GM12878 (cell line): Measurements from ENCODE around the gene SRP14. TPM values are rescaled to one million over a fixed set of nuclear protein-coding genes. Genes with fewer than 3 reads are reported as not detected.

ENCODE experiments used
- ATAC-seq: fragments of 200-7000 bp; cut with Tn5 transposase; 3 replicates; pipeline ENCODE4 v1.9.1; 2020; ENCODE audit warnings: mild to moderate bottlenecking, moderate library complexity
- BruUV-seq: library from RNA; stranded (reverse); fragments of 400-500 nt; replicated peaks from 2 replicates; lab custom pipeline; 2021; lab: Mats Ljungman, UMichigan
- CTCF ChIA-PET: fragments of 300-600 bp; sonication (Branson Sonifier 250); formaldehyde crosslinking; extraction: SDS; loops from one replicate; lab custom pipeline; 2021; ENCODE audit warnings: inconsistent platforms; lab: Yijun Ruan, JAX
- POLR2A ChIA-PET: fragments of 350-600 bp; formaldehyde crosslinking; extraction: SDS; loops from one replicate; lab custom pipeline; 2021; ENCODE audit warnings: inconsistent platforms; lab: Charles Lee
- RAD21 ChIA-PET: fragments of 300-600 bp; sonication (Branson Sonifier 250); formaldehyde crosslinking; loops from one replicate; lab custom pipeline; 2023; ENCODE audit warnings: antibody characterized with exemption; ENCODE audit not compliant: unreplicated experiment; lab: Charles Lee
- SMC1A ChIA-PET: fragments of 300-600 bp; sonication (Branson Sonifier 250); formaldehyde crosslinking; loops from one replicate; lab custom pipeline; 2023; ENCODE audit not compliant: unreplicated experiment, uncharacterized antibody; lab: Charles Lee
- DNase-seq: peaks from one replicate; pipeline ENCODE4 v3.0.0-alpha.2; 2011; ENCODE audit warnings: low read depth, low spot score
- FAIRE-seq: peaks from 3 replicates; lab custom pipeline; 2011; peaks lifted over from hg19 to GRCh38; lab: Jason Lieb, UNC
- H2AFZ ChIP-seq: 2 replicates; pipeline ENCODE4 v1.6.0; 2011; ENCODE audit warnings: low read depth, low read length, control low read depth; ENCODE audit not compliant: control insufficient read depth
- H3K27ac ChIP-seq: 2 replicates; pipeline ENCODE4 v1.5.1; 2011; ENCODE audit warnings: control low read depth; ENCODE audit not compliant: control insufficient read depth, insufficient read depth
- H3K27me3 ChIP-seq, 2 experiments: replicated peaks in 1 of 2; 2 replicates each; pipeline versions ENCODE4 v1.6.0 to v1.6.1; 2011; ENCODE audit warnings: low read length in 1 of 2; ENCODE audit not compliant: control insufficient read depth in 2 of 2, insufficient read depth in 2 of 2
- H3K36me3 ChIP-seq, 2 experiments: 2 replicates each; pipeline ENCODE4 v1.5.1; 2011; ENCODE audit warnings: low read length in 1 of 2; ENCODE audit not compliant: control insufficient read depth in 2 of 2, insufficient read depth in 2 of 2
- H3K4me1 ChIP-seq: 2 replicates; pipeline ENCODE4 v1.6.1; 2011; ENCODE audit warnings: mild to moderate bottlenecking, low read length, moderate library complexity, mixed read lengths; ENCODE audit not compliant: control insufficient read depth, insufficient read depth
- H3K4me2 ChIP-seq: 2 replicates; pipeline ENCODE4 v1.6.0; 2011; ENCODE audit warnings: control low read depth; ENCODE audit not compliant: control insufficient read depth, insufficient read depth
- H3K4me3 ChIP-seq: fragments of 200-600 bp; sonication (generic); 2 replicates; pipeline ENCODE4 v1.5.1; 2016
- H3K79me2 ChIP-seq: 2 replicates; pipeline ENCODE4 v1.6.0; 2011; ENCODE audit warnings: low read length; ENCODE audit not compliant: control insufficient read depth, insufficient read depth
- H3K9ac ChIP-seq: 2 replicates; pipeline ENCODE4 v1.8.0; 2011; ENCODE audit warnings: low read length, control low read depth, mixed read lengths; ENCODE audit not compliant: control insufficient read depth, insufficient read depth
- H3K9me3 ChIP-seq: replicated peaks from 3 replicates; pipeline ENCODE4 v1.5.1; 2011; ENCODE audit warnings: mild to moderate bottlenecking, low read length; ENCODE audit not compliant: control insufficient read depth, insufficient read depth
- H4K20me1 ChIP-seq: 2 replicates; pipeline ENCODE4 v1.6.0; 2011; ENCODE audit not compliant: control insufficient read depth, insufficient read depth
- BRCA1 ChIP-seq: IDR thresholded peaks from 2 replicates; pipeline ENCODE4 v1.6.1; 2011; ENCODE audit warnings: low read depth, low read length, improper control_type of control experiment
- CEBPB ChIP-seq, 2 experiments: fragments of 150-350 bp in 1 of 2; IDR thresholded peaks; 2 replicates each; pipeline ENCODE4 v1.6.1; 2012 to 2014; ENCODE audit warnings: low read depth in 2 of 2, low read length in 2 of 2, borderline replicate concordance in 1 of 2, inconsistent platforms in 1 of 2
- EZH2 ChIP-seq: IDR thresholded peaks from 2 replicates; pipeline ENCODE4 v1.6.1; 2012; ENCODE audit warnings: low read depth, mild to moderate bottlenecking, control low read depth, inconsistent platforms, low read length, borderline replicate concordance; ENCODE audit not compliant: control insufficient read depth
- GATAD2B ChIP-seq: fragments of 450-650 bp; conservative IDR thresholded peaks from 2 replicates; pipeline ENCODE4 v1.6.1; 2017; ENCODE audit warnings: low read depth, mild to moderate bottlenecking, moderate library complexity
- HDGF ChIP-seq: fragments of 450-650 bp; IDR thresholded peaks from 2 replicates; pipeline ENCODE4 v1.6.1; 2016; ENCODE audit warnings: antibody characterized with exemption
- IRF5 ChIP-seq: fragments of 450-650 bp; IDR thresholded peaks from 2 replicates; pipeline ENCODE4 v1.6.1; 2017; ENCODE audit warnings: borderline replicate concordance
- MEF2B ChIP-seq: fragments of 450-650 bp; IDR thresholded peaks from 2 replicates; pipeline ENCODE4 v1.6.1; 2018; ENCODE audit warnings: mild to moderate bottlenecking, moderate library complexity; ENCODE audit not compliant: partially characterized antibody, poor library complexity, severe bottlenecking
- MYB ChIP-seq: fragments of 150-350 bp; IDR thresholded peaks from 2 replicates; pipeline ENCODE4 v1.6.1; 2014; ENCODE audit warnings: mild to moderate bottlenecking, low read depth, low read length, borderline replicate concordance
- PAX8 ChIP-seq: fragments of 450-650 bp; IDR thresholded peaks from 2 replicates; pipeline ENCODE4 v1.6.1; 2017; ENCODE audit warnings: mild to moderate bottlenecking, moderate library complexity
- PML ChIP-seq: IDR thresholded peaks from 2 replicates; pipeline ENCODE4 v1.6.1; 2012; ENCODE audit warnings: low read length, inconsistent platforms
- POLR2A ChIP-seq: IDR thresholded peaks from 2 replicates; pipeline ENCODE4 v1.6.1; 2011; ENCODE audit warnings: low read depth, mild to moderate bottlenecking, low read length
- SMAD5 ChIP-seq: IDR thresholded peaks from 2 replicates; pipeline ENCODE4 v1.6.1; 2016; ENCODE audit warnings: antibody characterized with exemption, low read depth
- SREBF2 ChIP-seq: IDR thresholded peaks from 2 replicates; pipeline ENCODE4 v1.6.1; 2012; ENCODE audit warnings: mild to moderate bottlenecking, low read length
- SUPT20H ChIP-seq: IDR thresholded peaks from 2 replicates; pipeline ENCODE4 v1.6.1; 2011; ENCODE audit warnings: low read depth, mild to moderate bottlenecking, low read length, moderate library complexity, borderline replicate concordance; ENCODE audit not compliant: control insufficient read depth
- SUZ12 ChIP-seq: fragments of 200-600 bp; sonication (generic); IDR thresholded peaks from one replicate; pipeline ENCODE4 v1.6.1; 2018; ENCODE audit warnings: antibody characterized with exemption, mild to moderate bottlenecking; ENCODE audit not compliant: unreplicated experiment
- ZNF217 ChIP-seq: fragments of 450-650 bp; IDR thresholded peaks from 2 replicates; pipeline ENCODE4 v1.6.1; 2017; ENCODE audit warnings: antibody characterized with exemption, mild to moderate bottlenecking
- ZNF274 ChIP-seq: IDR thresholded peaks from one replicate; pipeline ENCODE4 v1.8.0; 2011; ENCODE audit not compliant: insufficient read length, insufficient read depth
- whole genome bisulfite sequencing: methylation state at CpG from one replicate; pipeline ENCODE4 v1.1.6; 2016; ENCODE audit warnings: low lambda C conversion rate; ENCODE audit not compliant: insufficient replicate concordance, insufficient coverage; ENCODE audit errors: missing lambda C conversion rate; 5-methylcytosine and 5-hydroxymethylcytosine counted together
- in situ Hi-C: fragments of 300-500 bp; cut with MboI; formaldehyde crosslinking; loops from 9 replicates; pipeline ENCODE4 v1.14.3; 2018; ENCODE audit warnings: mixed read lengths
- intact Hi-C: fragments of 100-400 bp; cut with micrococcal nuclease; formaldehyde crosslinking; loops from one replicate; pipeline ENCODE4 v1.14.2; 2022; ENCODE audit not compliant: unreplicated experiment
- polyA plus RNA-seq, 11 experiments: library from polyadenylated mRNA; depleted of rRNA in 4 of 11; unstranded in 6 of 11; stranded (reverse) in 5 of 11; fragments of >200 nt; fragmentation: Nextera tagmentation in 4 of 11; fragmentation: Illumina TruSeq in 1 of 11; extraction: Ambion mirVana in 4 of 11; extraction: Trizol in 1 of 11; gene quantifications; 1 replicate in 1 of 11; 2 replicates in 10 of 11; pipeline versions ENCODE4 v1.2.1 to v1.2.3, GENCODE V29; 2011 to 2016; ENCODE audit warnings: inconsistent platforms in 2 of 11, missing spikeins in 2 of 11, low read depth in 1 of 11
- total RNA-seq, 4 experiments: library from RNA; depleted of rRNA in 3 of 4; stranded (reverse); fragments of >200 nt in 3 of 4; fragmentation: Illumina TruSeq in 1 of 4; extraction: Trizol in 1 of 4; gene quantifications; 2 replicates each; pipeline versions ENCODE4 v1.2.1 to v1.2.3, GENCODE V29; 2013 to 2021

Gene SRP14
- total and polyA plus RNA-seq, 10 of the 15 experiments (the other 5 are each of a cell fraction or from before 2014, with no cell fraction given): 141 to 1,182 (median 493) TPM

DNA sequence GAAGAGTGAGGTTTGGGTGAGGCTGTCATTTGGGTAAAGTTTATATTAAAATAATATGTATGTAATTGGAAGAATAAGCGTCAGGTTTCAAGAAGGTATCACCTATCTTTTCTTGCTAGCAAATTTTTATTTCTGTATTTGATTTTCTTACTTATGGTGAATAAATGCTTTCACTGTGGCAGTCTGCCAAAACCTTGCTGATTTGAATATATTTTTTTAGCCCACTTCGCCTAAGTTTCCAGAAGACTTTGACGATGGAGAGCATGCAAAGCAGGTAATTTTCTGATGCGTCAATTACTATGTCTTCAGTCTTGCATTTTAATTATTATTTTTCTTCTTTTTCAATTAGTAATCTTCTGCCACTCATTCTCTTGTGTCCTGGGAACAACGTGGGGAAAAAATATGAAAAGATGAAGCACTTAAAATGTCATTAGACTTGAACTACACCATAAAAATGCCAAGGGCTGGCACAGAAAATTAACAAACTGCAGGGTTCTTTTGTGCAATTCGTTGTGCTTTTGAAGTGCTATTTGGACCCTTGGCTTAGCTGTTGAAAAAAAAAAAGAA, 40.4 kb downstream of the SRP14 start:
- BruUV-seq: no TSS peak
- intact Hi-C loops (no loop called here), in situ Hi-C loops (no loop called here)
- POLR2A ChIA-PET: no interaction called here
- no peak overlapping the region for H3K4me2 ChIP-seq
- no peaks in the 10 kb centered on the region for H3K9me3 ChIP-seq
- DNase-seq: no peak
- no peak overlapping the region for H3K27ac ChIP-seq
- no peak overlapping the region for H3K9ac ChIP-seq
- 64% methylated on average over 6 of the region's 6 CpGs for WGBS
- no peaks in the 10 kb centered on the region for H3K27me3 ChIP-seq
- no peak for ATAC-seq
- H3K79me2 ChIP-seq: no peaks in the 10 kb centered on the region
- H4K20me1 ChIP-seq: no peaks in the 10 kb centered on the region
- H3K4me3 ChIP-seq: no peak overlapping the region
- H3K4me1 ChIP-seq: no peaks in the 10 kb centered on the region
- RAD21 ChIA-PET: interaction anchor here (0.7 kb wide), 1 partner anchor 1106 kb away, joined by 3 read pairs; no protein-coding TSS in a partner anchor
- CTCF ChIA-PET: interaction anchor here (1.3 kb wide), 1 partner anchor 9 kb away, joined by 3 read pairs; no protein-coding TSS in a partner anchor
- TF ChIP-seq ZNF217 (no peak), SUZ12 (no peak), PML (no peak), HDGF (no peak), SREBF2 (no peak), IRF5 (no peak), EZH2 (no peak), MYB (no peak), GATAD2B (no peak), SUPT20H (no peak), BRCA1 (no peak), CEBPB (IDR thresholded peaks at IDR 0.05; ENCODE audit: borderline replicate concordance in 1 of 2, low read depth in 2 of 2, low read length in 2 of 2) (no peak), SMAD5 (no peak), ZNF274 (no peak), MEF2B (no peak), PAX8 (no peak), POLR2A (no peak)
- no peak overlapping the region for H2AFZ ChIP-seq
- FAIRE-seq: no peak
- H3K36me3 ChIP-seq: peaks cover 3 to 11% of the 10 kb centered on the region in 2 experiments; a peak in 3 of 4 replicates
- SMC1A ChIA-PET: no interaction called here
